Measurements from ENCODE around the gene KREMEN2.

DNA sequence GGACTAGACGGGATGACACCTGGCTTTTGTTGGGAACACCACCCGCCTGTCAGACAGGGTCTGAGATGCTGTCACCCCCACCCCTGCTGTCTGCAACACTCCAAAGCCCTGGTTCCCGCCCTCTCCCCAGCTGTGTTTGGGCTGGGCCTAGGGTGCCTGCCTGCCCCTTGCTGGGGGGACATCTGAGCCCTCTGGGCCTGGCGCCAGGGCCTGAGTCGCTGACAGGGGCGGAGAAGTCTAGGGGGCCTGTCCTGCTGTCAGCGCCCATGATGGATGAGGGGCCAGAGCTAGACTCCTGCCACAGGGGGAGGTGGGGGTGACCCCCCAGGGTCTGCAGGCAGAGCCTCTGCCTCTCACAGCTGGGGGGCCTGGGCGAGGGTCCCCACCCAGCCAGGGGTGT is 23.8 kb downstream of the KREMEN2 start:
- TF ChIP-seq YY1 (IDR thresholded peaks at IDR 0.05; ENCODE audit: low read depth): no peak
- no peak for TF ChIP-seq CREB1 (IDR thresholded peaks at IDR 0.05; ENCODE audit: low read depth)
- no peak for TF ChIP-seq TAF1 (IDR thresholded peaks at IDR 0.05; ENCODE audit: low read depth)
- TF ChIP-seq, protein P1, sequence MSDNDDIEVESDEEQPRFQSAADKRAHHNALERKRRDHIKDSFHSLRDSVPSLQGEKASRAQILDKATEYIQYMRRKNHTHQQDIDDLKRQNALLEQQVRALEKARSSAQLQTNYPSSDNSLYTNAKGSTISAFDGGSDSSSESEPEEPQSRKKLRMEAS (IDR thresholded peaks at IDR 0.05): peak; percentile 39; the same call in 1 of the 2 replicates
- TF ChIP-seq, protein P2, sequence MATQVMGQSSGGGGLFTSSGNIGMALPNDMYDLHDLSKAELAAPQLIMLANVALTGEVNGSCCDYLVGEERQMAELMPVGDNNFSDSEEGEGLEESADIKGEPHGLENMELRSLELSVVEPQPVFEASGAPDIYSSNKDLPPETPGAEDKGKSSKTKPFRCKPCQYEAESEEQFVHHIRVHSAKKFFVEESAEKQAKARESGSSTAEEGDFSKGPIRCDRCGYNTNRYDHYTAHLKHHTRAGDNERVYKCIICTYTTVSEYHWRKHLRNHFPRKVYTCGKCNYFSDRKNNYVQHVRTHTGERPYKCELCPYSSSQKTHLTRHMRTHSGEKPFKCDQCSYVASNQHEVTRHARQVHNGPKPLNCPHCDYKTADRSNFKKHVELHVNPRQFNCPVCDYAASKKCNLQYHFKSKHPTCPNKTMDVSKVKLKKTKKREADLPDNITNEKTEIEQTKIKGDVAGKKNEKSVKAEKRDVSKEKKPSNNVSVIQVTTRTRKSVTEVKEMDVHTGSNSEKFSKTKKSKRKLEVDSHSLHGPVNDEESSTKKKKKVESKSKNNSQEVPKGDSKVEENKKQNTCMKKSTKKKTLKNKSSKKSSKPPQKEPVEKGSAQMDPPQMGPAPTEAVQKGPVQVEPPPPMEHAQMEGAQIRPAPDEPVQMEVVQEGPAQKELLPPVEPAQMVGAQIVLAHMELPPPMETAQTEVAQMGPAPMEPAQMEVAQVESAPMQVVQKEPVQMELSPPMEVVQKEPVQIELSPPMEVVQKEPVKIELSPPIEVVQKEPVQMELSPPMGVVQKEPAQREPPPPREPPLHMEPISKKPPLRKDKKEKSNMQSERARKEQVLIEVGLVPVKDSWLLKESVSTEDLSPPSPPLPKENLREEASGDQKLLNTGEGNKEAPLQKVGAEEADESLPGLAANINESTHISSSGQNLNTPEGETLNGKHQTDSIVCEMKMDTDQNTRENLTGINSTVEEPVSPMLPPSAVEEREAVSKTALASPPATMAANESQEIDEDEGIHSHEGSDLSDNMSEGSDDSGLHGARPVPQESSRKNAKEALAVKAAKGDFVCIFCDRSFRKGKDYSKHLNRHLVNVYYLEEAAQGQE (IDR thresholded peaks at IDR 0.05; ENCODE audit: low read depth): no peak
- TF ChIP-seq RAD21 (IDR thresholded peaks at IDR 0.05; ENCODE audit: low read depth): no peak
- TF ChIP-seq TEAD4 (IDR thresholded peaks at IDR 0.05): no peak
- no peak; the same call in 1 of the 2 replicates for TF ChIP-seq EP300 (IDR thresholded peaks at IDR 0.05; ENCODE audit: borderline replicate concordance)
- no peak for TF ChIP-seq CEBPB (IDR thresholded peaks at IDR 0.05)
- TF ChIP-seq, protein P3, sequence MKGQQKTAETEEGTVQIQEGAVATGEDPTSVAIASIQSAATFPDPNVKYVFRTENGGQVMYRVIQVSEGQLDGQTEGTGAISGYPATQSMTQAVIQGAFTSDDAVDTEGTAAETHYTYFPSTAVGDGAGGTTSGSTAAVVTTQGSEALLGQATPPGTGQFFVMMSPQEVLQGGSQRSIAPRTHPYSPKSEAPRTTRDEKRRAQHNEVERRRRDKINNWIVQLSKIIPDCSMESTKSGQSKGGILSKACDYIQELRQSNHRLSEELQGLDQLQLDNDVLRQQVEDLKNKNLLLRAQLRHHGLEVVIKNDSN (IDR thresholded peaks at IDR 0.05): no peak
- no peak; the same call in none of the 2 replicates for TF ChIP-seq TCF12 (IDR thresholded peaks at IDR 0.05; ENCODE audit: low read depth)
- peak; percentile 73 for TF ChIP-seq ZBTB7A (IDR thresholded peaks at IDR 0.05; ENCODE audit: low read depth)
